Muscle layer of colon (tissue), 2 donors: Measurements from ENCODE around the gene CASTOR1.

Experiments used
- H3K27ac ChIP-seq: one replicate; pipeline ENCODE4 v1.7.0; 2013; ENCODE audit warnings: low read depth, mild to moderate bottlenecking, low read length, moderate library complexity
- H3K27me3 ChIP-seq, 2 donors: one replicate each; pipeline ENCODE4 v1.7.0; 2013; ENCODE audit warnings: low read length in 2 of 2, mild to moderate bottlenecking in 2 of 2; ENCODE audit not compliant: insufficient read depth in 2 of 2, control insufficient read depth in 1 of 2
- H3K36me3 ChIP-seq: one replicate; pipeline ENCODE4 v1.7.0; 2013; ENCODE audit warnings: mild to moderate bottlenecking, low read length; ENCODE audit not compliant: insufficient read depth
- H3K4me1 ChIP-seq: one replicate; pipeline ENCODE4 v1.7.0; 2013; ENCODE audit warnings: mild to moderate bottlenecking, low read length; ENCODE audit not compliant: insufficient read depth
- H3K4me3 ChIP-seq, 2 donors: one replicate each; pipeline ENCODE4 v1.7.0; 2013; ENCODE audit warnings: low read length in 2 of 2, low read depth in 1 of 2, mild to moderate bottlenecking in 1 of 2, moderate library complexity in 1 of 2
- H3K9ac ChIP-seq: one replicate; pipeline ENCODE4 v1.7.0; 2013; ENCODE audit warnings: low read length
- H3K9me3 ChIP-seq: one replicate; pipeline ENCODE4 v1.7.0; 2013; ENCODE audit warnings: mild to moderate bottlenecking, low read length
- donor health status: abdominal sarcoma.
- donor health status: Adenocarcinoma of cecum.

CASTOR1 gene

DNA sequence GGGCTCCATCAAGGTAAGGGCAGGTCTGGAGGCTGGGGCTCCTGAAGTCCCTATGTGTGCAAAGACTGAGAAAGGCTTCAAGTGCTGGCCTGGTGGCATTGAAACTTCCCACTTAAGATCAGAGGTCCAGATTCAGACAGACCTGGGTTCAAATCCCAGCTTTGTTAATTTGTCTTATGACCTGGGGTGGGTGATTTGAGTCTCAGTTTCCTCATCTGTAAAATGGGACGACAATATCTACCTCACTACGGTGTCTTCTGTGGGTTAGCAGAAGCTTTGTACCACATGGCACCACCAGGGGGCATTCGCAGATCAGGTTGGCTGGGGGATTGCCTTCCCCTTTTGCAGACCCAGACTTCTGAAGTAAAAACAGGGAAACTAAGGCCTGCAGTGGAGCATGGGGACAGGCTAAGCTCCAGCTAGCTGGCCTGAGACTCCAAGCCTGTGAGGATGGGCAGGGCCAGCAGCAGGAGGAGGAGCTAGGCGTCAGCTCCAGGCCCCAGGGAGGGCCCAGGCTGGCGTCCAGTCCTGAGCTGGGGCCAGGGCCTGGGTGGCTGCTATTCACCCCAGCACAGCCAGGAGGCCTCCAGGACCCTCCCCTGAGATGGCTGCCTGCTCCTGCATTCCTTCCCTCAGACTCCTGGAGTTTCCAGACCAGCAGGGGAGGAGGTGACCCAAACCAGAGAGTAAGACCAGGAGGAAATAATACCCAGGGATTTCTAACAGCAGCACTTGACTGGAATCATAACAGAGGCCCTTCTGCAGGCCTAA lies 1.5 kb downstream of the CASTOR1 start:
- Histone ChIP-seq H3K27ac (peak overlapping the region; percentile 95), H3K4me1 (peaks cover 28% of the 10 kb centered on the region), H3K4me3 (peak overlapping the region in 1 of 2 donors; percentile 76), H3K36me3 (peaks cover 22% of the 10 kb centered on the region), H3K9ac (no peak overlapping the region), H3K27me3 (no peaks in the 10 kb centered on the region), H3K9me3 (no peaks in the 10 kb centered on the region)

DNA sequence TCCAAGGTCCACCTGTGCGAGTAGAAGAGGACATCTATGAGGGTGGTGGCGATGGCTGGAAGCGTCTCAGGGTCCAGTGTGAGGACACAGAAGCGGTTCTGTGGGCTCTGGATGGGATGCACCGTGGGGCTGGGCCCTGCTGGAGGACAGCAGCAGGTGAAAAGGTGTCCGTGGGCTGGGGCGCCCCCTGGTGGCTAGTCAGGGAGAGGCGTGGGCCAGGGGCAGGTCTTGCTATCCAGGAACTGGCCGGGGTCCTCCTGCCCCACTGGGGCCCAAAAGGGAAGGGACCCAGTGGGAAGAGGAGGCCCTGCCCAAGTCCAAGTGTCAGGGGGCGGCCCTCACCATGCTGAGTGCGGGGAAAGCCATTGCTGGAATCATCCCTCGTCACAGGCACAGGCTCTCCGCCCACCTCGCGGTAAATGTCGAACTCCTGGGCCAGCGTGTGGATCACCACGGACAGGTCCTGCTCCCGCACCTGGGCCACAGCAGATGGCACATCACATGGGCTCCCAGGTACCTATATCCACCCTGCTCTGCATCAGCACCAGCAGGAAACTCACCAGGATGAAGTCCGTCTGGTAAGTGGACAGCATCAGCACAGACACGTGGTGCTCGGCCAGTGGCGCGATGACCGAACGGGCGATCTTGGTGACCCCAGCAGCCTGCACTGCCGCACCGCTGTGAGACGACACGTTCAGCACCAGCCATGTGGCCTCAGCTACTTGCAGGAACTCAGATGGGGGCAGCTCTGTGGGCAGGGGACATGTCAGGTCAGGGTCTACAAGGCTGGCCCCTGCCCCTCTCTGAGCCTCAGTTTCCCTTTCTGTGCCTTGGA lies 2.3 kb downstream of the CASTOR1 start:
- H3K36me3 ChIP-seq, result peaks cover 14% of the 10 kb centered on the region
- H3K27me3 ChIP-seq, result no peaks in the 10 kb centered on the region
- H3K4me1 ChIP-seq, result peaks cover 28% of the 10 kb centered on the region
- H3K27ac ChIP-seq, result no peak overlapping the region
- no peak overlapping the region for H3K4me3 ChIP-seq
- no peaks in the 10 kb centered on the region for H3K9me3 ChIP-seq
- no peak overlapping the region for H3K9ac ChIP-seq

DNA sequence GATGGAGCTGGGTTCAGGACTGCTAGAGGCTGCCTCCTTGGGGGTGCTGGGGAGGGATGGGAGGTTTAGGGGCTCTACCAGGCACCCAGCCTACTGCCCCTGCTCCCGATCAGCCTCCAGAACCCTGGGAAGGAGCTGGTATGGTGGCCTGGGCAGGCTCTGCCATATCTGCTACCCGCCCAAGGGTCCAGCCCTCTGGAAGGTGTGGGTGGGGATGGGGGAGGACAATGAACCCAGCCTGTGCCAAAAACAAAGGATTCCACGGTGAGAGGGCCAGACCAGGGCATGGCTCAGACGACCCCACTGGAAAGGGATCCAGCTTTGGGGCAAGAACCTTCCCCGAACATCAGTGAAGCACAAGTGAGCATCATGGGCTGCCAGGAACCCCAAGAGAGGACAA lies 3.0 kb downstream of the CASTOR1 start:
- no peaks in the 10 kb centered on the region for H3K27me3 ChIP-seq
- H3K27ac ChIP-seq, result no peak overlapping the region
- no peak overlapping the region for H3K9ac ChIP-seq
- H3K9me3 ChIP-seq, result no peaks in the 10 kb centered on the region
- peaks cover 12% of the 10 kb centered on the region for H3K36me3 ChIP-seq
- H3K4me3 ChIP-seq, result no peak overlapping the region
- peaks cover 23% of the 10 kb centered on the region for H3K4me1 ChIP-seq

GRCh38 chr22:30285846-30286200 lies 3.5 kb downstream of the CASTOR1 start:
- H3K4me1 ChIP-seq, result peaks cover 18% of the 10 kb centered on the region
- no peaks in the 10 kb centered on the region for H3K27me3 ChIP-seq
- H3K27ac ChIP-seq, result no peak overlapping the region
- H3K9me3 ChIP-seq, result no peaks in the 10 kb centered on the region
- peaks cover 12% of the 10 kb centered on the region for H3K36me3 ChIP-seq
- no peak overlapping the region for H3K9ac ChIP-seq
- no peak overlapping the region for H3K4me3 ChIP-seq

GRCh38 chr22:30285176-30285845 lies 4.0 kb downstream of the CASTOR1 start:
- no peaks in the 10 kb centered on the region for H3K27me3 ChIP-seq
- H3K9me3 ChIP-seq, result no peaks in the 10 kb centered on the region
- H3K27ac ChIP-seq, result no peak overlapping the region
- no peak overlapping the region for H3K9ac ChIP-seq
- peaks cover 12% of the 10 kb centered on the region for H3K36me3 ChIP-seq
- H3K4me3 ChIP-seq, result no peak overlapping the region
- H3K4me1 ChIP-seq, result peaks cover 13% of the 10 kb centered on the region

DNA sequence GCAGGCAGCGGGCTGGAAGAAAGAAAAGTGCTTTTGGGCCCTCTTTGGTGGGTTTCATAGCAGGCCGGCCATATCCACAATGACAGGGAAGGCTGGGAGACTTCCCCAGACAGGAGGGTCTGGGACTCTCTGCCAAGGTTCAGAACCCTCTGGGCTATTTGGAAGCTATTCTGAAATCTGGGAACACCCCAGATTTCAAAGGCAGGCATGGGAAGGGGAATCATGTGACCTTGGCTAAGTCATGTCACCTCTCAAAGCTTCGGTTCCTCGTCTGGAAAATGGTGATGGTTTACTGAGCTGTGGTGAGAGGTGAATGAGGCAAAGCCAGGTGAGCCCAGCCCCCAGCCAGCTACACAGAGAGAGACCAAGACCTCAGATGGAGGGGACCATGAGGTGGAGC lies 4.6 kb downstream of the CASTOR1 start:
- no peak overlapping the region for H3K9ac ChIP-seq
- no peak overlapping the region for H3K4me3 ChIP-seq
- no peak overlapping the region for H3K27ac ChIP-seq

DNA sequence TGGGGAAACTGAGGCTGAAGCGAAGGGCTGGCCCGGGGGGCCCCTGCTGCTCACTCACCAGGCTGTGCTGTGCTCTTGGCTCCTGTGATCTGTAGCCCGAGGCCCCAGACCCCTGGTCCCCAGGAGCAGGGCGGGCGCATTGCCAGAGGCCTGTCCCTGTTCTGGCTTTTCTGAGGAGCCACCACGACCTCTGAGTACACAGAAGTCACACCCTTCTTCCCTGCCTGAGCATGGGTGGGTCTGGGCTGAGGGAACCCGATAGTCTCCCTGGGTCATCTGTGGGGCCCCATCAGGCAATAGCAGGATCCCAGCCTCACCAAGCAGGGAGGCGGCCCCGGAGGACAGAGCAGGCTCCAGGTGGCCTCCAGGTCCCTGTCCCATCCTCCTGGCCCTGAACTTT lies 5.1 kb downstream of the CASTOR1 start:
- Histone ChIP-seq H3K9ac (no peak overlapping the region), H3K9me3 (no peaks in the 10 kb centered on the region), H3K4me3 (no peak overlapping the region), H3K27ac (no peak overlapping the region), H3K27me3 (no peaks in the 10 kb centered on the region), H3K36me3 (peaks cover 12% of the 10 kb centered on the region), H3K4me1 (peaks cover 7% of the 10 kb centered on the region)

More for the DNA sequence above, 4.6 kb downstream of the CASTOR1 start:
- Histone ChIP-seq H3K36me3 (peaks cover 12% of the 10 kb centered on the region), H3K9me3 (no peaks in the 10 kb centered on the region), H3K4me1 (peaks cover 7% of the 10 kb centered on the region), H3K27me3 (no peaks in the 10 kb centered on the region)

DNA sequence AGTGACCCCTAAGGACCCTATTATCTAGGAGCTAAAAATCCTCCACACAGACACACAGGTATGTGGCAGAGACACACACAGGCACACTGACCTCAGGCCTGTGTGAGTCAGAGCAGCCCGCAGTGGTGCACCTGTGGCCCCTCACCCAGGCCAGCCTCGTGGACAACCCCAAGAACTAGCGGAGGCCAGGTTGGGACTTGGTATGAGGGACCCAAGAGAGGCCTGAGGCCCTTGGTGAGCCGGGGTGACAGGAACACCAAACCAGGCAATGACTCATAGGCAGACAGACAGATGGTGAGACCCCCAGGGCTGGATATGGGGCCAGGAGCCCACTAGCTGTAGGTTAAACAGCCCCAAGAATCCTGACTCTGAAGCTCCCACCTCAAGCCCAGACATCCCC lies 6.0 kb downstream of the CASTOR1 start:
- H3K4me1 ChIP-seq, result peaks cover 6% of the 10 kb centered on the region
- peaks cover 12% of the 10 kb centered on the region for H3K36me3 ChIP-seq
- H3K9me3 ChIP-seq, result no peaks in the 10 kb centered on the region
- H3K27ac ChIP-seq, result no peak overlapping the region
- no peak overlapping the region for H3K9ac ChIP-seq
- H3K4me3 ChIP-seq, result no peak overlapping the region
- no peaks in the 10 kb centered on the region for H3K27me3 ChIP-seq

GRCh38 chr22:30282616-30283046 lies 6.7 kb downstream of the CASTOR1 start:
- Histone ChIP-seq H3K9ac (no peak overlapping the region), H3K4me1 (no peaks in the 10 kb centered on the region), H3K27me3 (no peaks in the 10 kb centered on the region), H3K9me3 (no peaks in the 10 kb centered on the region), H3K36me3 (peaks cover 12% of the 10 kb centered on the region), H3K4me3 (no peak overlapping the region), H3K27ac (no peak overlapping the region)

- Histone ChIP-seq H3K4me1 (no peaks in the 10 kb centered on the region), H3K36me3 (peaks cover under 1% of the 10 kb centered on the region), H3K27me3 (no peaks in the 10 kb centered on the region), H3K9me3 (no peaks in the 10 kb centered on the region), H3K9ac (no peak overlapping the region), H3K4me3 (no peak overlapping the region), H3K27ac (no peak overlapping the region)
Observed at GRCh38 chr22:30280505-30280904, 8.8 kb downstream of the CASTOR1 start.

DNA sequence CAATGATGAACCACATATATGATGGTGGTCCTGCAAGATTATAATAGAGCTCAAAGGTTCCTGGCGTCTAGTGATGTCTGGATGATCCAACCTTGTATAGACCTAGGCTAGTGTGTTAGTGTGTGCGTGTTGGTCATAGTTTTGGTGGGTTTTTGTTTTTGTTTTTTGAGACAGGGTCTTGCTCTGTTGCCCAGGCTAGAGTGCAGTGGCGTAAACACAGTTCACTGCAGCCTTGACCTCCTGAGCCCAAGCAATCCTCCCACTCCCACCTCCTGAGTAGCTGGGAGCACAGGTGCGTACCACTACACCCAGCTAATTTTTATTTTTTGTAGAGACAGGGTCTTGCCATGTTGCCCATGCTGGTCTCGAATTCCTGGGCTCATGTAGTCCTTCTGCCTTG lies 9.4 kb downstream of the CASTOR1 start:
- H3K9ac ChIP-seq, result no peak overlapping the region
- H3K9me3 ChIP-seq, result no peaks in the 10 kb centered on the region
- no peak overlapping the region for H3K4me3 ChIP-seq
- no peaks in the 10 kb centered on the region for H3K4me1 ChIP-seq
- no peaks in the 10 kb centered on the region for H3K27me3 ChIP-seq
- H3K36me3 ChIP-seq, result no peaks in the 10 kb centered on the region
- H3K27ac ChIP-seq, result no peak overlapping the region
